Activated T-helper 1 cell treated with anti-CD3 and anti-CD28 coated beads, Interleukin-2, amount 50 U/mL, for 16 hours (primary cell): ENCODE data around the gene MT2A.
A peak's percentile ranks its signal among the peaks of the same experiment; 100 is the strongest.
"Not testable (repeated sequence)": the region's sequence is repeated elsewhere in the genome, so short reads cannot be mapped to it uniquely, and the experiment has no call there.

ENCODE experiments used
- DNase-seq, 2 donors: peaks; one replicate each; pipeline ENCODE4 v3.0.0-alpha.2; 2020; ENCODE audit warnings: low read depth in 1 of 2, low spot score in 1 of 2

Gene MT2A

DNA sequence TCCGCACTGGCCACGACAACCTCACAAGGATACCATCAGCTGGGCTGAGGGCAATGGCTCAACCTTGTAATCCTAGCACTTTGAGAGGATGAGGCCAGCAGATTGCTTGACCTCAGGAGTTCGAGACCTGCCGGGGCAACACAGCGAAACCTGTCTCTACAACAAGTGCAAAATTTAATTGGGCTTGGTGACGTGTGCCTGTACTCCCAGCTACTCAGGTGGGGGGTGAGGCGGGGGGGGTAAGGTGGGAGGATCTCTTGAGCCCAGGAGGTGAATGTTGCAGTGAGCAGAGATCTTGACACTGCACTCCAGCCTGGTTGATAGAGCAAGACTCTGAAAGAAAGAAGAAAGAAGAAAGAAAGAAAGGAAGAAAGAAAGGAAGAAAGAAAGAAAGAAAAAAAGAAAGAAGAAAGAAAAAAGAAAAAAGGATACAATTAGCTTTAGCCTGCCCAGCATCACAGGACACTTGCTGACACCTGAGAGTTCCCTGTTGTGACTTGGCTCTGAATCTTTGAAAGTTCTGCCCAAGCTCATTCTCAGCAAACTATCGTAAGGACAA is 12.0 kb downstream of the MT2A start:
- DNase-seq, result no peak

DNA sequence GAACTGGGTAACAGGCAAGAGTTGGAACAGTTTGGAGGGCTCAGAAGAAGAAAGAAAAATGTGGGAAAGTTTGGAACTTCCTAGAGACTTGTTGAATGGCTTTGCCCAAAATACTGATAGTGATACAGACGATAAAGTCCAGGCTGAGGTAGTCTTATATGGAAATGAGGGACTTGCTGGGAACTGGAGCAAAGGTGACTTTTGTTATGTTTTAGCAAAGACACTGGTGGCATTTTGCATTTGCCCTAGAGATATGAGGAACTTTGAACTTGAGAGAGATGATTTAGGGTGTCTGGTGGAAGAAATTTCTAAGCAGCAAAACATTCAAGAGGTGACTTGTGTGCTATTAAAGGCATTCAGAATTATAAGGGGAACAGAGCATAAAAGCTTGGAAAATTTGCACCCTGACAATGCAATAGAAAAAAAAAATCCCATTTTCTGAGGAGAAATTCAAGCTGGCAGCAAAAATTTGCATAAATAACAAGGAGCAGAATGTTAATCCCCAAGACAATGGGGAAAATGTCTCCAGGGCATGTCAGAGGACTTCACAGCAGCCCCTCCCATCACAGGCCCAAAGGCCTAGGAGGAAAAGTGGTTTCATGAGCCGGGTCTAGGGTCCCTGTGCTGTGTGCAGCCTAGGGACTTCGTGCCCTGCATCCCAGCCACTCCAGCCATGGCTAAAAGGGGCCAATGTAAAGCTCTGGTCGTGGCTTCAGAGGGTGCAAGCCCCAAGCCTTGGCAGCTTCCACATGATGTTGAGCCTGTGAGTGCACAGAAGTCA is 13.5 kb downstream of the MT2A start:
- not testable (repeated sequence) for DNase-seq

DNA sequence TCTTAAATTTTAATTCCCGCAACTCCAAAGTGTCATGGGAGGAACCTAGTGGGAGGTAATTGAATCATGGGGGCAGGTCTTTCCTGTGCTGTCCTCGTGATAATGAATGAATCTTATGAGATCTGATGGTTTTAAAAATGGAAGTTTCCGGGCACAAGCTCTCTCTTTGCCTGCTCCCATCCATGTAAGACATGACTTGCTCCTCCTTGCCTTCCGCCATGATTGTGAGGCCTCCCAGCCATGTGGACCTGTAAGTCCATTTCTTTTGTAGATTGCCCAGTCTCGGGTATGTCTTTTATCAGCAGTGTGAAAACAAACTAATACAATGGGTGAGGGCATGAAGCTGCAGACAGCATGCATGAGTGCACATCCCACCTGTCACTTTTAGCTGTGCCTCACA is 14.8 kb downstream of the MT2A start:
- DNase-seq, result not testable (repeated sequence)

DNA sequence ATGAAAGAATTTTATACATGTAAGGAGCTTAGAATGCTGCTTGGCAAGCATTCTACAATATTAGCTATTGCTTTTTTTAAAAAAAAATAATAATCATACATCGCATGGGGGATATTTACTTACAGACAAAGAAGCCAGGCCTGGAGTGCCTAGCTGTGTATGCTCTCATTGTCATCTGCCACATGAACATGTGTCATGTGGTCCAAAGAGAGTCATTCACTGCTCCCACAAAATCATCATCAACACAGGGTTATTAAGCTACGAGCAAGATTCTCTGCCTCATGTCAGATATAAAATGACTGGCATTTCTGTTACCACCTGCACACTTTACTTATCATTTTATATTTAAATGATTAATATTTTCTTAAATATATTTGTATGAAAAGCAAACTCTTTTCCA is 15.3 kb downstream of the MT2A start:
- no peak for DNase-seq

DNA sequence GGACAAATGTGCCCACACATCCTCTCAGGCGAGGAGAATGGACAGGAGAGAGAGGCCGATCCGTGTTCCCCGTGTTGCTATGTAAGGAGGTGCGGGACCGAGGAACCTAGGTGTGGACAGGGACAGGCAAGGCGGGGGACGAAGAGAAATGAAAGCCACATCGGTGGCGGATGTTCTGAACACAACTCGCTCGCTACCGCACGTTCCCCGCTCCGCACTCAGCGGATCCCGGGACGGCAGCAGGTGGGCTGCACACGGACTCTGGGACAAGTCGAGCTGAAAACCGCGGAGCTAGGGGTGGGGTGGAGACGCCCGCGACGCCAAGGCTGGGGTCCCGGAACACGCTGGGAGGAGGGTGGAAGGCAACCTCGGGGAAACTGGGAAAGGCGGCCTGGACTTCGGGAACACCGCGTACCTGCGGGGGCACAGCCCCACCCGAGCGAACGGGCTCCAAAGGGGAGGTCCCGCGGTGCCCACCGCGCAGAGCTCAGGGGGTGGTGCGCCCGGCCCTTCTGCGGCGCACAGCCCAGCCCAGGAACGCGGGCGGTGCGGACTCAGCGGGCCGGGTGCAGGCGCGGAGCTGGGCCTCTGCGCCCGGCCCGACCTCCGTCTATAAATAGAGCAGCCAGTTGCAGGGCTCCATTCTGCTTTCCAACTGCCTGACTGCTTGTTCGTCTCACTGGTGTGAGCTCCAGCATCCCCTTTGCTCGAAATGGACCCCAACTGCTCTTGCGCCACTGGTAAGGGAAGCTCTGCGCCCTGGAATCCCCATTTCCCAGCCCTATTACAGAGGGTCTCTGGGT is 17.0 kb downstream of the MT2A start, which contains the start of gene MT1E:
Gene MT1E, plus strand, starts transcription at position 642 of the 803 bp plus-strand sequence. Its CDS starts 71 bp downstream, at position 713.
- peak in 1 of 2 donors; percentile 16 for DNase-seq

DNA sequence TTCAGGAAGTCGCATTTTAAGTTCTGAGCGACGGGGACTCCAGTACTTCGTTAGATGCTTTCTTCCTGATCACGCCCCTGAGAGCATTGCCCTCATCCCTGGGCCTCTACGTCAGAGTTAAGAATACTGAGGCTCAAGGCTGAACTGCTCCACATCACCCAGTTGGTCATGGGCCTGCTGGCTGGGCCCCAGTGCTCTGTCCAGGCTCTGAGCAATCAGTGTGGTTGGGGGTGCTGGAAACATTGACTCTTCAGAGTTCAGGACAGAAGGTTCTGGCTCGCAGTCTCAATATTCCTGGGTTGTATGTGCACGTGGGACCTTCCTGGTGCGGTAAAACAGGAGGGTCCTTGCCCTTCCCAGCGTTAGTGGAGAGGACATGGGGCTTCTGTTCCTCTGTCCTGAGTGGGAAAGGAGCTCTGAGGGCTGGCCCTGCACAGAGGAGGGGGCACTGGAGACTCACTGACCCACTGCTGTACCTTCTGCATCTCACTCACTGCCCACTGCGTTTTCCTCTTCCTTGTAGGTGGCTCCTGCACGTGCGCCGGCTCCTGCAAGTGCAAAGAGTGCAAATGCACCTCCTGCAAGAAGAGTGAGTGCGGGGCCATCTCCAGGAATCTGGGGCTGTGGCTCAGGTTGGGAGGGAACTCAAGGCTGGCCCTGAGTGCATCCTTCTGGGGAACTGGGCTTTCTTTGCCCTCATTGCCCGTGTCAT is 17.7 kb downstream of the MT2A start:
- no peak for DNase-seq

DNA sequence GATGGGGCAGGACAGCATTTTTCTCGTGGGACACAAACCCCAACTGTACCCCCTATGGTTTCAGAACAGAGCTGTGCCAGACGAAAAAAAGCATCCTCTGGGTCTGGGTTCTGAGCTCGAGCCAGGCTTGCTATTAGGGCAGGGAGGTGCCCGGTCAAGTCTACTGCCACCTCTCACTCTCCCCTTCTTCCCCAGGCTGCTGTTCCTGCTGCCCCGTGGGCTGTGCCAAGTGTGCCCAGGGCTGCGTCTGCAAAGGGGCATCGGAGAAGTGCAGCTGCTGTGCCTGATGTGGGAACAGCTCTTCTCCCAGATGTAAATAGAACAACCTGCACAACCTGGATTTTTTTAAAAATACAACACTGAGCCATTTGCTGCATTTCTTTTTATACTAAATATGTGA is 18.3 kb downstream of the MT2A start:
- no peak for DNase-seq

DNA sequence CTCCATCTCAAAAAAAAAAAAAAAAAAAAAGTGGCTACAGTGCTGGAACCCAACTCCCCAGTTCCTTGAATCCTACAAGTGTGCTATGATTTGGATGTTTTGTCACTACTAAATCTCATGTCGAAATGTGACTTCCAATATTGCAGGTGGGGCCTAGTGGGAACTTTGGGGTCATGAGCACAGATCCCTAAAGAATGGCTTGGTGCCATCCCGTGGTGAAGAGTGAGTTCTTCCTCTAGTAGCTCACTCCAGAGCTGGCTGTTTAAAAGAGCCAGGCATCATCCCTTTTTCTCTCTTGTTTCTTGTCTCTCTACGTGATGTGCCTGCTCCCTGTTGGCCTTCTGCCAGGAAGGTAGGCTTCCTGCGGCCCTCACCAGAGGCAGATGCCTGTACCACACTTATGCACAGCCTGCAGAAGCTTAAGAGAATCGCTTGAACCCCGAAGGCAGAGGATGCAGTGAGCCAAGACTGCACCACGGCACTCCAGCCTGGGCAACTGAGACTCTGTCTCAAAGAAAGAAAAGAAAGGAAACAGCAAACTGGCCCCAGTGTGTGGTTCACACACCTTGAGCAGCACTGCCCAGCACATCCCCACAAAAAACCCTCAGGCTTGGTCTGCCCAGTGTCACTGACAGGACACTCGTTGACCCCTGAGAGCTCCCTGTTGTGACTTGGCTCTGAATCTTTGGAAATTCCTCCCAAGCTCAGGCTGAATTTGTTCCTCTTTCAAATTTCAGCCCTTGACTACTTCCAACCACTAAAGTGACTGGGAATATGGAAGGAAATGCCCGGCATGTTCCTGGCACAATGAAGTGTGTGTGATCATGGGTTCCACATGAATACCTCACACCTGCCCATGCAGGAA is 20.3 kb downstream of the MT2A start:
- DNase-seq, result no peak

DNA sequence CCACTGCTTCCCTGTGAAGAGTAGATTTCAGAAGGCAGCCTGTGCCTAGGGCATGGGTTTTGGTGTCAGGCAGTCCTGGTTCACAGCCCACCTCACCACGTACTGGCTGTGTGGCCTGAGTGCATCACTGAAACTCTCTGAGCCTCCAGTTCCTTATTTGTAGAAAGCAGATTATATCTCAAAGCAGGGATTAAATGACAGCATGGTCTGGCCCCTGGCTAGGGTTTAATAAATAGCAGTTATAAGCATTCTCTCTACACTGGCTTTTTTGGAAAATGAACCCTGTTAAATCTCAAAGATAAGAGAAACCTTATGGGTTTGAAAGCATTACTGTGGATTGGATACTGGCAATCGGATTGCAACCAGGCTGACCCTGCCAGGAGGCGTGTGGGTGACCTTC is 21.1 kb downstream of the MT2A start:
- DNase-seq, result no peak

DNA sequence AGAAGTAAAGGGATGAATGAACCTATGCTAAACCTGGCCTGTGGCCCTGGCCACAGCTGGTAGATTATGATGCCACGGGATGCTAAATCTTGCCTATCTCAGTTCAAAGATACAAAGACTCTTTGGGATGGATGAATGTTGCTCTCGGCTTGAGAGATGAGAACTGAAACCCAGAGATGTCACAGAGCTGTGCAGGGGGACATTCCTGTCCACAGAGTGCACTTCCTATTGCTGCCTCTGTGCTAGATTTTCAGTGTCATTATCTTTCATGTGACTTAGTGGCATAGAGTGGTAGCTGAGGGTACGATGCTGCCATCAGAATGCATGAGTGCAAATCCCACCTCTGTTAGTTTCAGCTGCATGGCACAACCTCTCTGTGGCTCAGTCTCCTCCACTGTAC is 21.8 kb downstream of the MT2A start:
- no peak for DNase-seq

DNA sequence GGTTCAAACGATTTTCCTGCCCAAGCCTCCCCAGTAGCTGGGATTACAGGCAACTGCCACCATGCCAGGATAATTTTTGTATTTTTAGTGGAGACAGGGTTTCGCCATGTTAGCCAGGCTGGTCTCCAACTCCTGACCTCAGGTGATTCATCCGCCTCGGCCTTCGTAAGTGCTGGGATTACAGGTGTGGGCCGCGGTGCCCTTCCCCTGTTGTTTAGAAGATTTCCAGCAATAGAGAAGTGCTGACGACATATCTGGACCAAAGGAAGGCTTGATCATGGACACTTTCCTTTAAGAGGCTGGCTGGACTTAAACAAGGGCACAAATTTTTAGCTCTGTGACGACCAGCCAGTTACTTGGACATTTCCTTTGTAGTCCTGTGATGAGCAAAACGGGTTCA is 22.8 kb downstream of the MT2A start:
- DNase-seq, result no peak

DNA sequence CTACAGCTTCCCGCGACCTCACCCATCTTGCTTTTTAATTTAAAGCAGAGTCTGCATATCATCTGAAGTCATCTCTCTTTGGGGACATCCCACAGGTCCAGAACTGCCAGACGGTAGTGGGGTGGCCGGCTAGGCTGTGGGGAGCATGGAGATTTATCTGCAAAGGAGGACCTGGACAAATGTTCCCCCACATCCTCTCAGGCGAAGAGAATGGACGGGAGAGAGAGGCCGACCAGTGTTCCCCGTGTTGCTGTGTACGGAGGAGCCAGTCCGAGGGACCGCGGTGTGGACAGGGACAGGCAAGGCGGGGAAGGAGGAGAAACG is 23.4 kb downstream of the MT2A start:
- DNase-seq, result no peak

DNA sequence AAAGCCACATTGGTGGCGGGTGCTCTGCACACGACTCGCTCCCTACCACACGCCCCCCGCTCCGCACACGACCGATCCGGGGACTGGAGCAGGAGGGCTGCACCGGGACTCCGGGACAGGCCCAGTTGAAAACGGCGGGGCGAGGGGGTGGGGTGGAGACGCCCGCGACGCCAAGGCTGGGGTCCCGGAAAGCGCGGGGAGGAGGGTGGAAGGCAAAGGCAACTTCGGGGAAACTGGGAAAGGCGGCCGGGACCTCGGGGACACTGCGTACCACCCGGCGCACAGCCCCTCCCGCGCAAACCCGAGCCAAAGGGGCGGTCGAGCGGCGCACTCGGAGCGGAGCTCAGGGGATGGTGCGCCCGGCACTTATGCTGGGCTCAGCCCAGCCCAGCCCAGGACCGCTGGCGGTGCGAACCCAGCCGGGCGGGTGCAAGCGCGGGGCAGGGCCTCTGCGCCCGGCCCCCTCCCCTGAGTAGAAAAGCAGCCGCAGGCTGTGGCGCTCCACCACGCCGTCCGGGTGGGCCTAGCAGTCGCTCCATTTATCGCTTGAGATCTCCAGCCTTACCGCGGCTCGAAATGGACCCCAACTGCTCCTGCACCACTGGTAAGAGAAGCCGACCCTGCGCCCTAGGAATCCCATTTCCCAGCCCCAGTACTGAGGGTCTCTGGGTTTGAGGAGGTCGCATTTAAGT is 23.9 kb downstream of the MT2A start, which contains the start of gene MT1M:
Gene MT1M, plus strand, starts transcription at position 504 of the 692 bp plus-strand sequence. Its CDS starts 73 bp downstream, at position 577.
- DNase-seq, result no peak

DNA sequence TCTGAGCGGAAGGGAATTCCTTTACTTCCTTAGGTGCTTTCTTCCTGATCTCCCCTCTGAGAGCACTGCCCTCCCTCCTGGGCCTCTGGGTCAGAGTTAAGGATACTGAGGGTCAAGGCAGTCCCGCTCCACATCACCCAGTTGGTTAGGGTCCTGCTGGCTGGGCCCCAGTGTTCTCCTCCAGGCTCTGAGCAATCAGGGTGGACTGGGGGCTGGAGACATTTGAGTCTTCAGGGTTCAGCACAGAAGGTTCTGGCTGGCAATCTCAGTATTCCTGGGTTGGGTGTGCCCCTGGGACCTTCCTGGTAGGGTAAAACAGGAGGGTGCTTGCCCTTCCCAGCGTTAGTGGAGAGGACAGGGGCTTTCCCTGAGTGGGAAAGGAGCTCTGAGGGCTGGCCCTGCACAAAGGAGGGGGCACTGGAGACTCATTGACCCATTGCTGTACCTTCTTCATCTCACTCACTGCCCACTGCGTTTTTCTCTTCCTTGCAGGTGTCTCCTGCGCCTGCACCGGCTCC is 24.5 kb downstream of the MT2A start:
- DNase-seq, result no peak

DNA sequence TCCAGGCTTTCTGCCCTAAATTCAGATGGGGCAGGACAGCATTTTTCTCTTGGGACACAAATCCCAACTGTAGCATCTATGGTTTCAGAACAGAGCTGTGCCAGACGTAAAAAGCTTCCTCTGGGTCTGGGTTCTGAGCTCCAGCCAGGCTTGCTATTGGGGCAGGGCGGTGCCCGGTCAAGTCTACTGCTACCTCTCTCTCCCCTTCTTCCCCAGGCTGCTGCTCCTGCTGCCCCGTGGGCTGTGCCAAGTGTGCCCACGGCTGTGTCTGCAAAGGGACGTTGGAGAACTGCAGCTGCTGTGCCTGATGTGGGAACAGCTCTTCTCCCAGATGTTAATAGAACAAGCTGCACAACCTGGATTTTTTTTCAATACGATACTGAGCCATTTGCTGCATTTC is 25.2 kb downstream of the MT2A start:
- DNase-seq, result no peak

DNA sequence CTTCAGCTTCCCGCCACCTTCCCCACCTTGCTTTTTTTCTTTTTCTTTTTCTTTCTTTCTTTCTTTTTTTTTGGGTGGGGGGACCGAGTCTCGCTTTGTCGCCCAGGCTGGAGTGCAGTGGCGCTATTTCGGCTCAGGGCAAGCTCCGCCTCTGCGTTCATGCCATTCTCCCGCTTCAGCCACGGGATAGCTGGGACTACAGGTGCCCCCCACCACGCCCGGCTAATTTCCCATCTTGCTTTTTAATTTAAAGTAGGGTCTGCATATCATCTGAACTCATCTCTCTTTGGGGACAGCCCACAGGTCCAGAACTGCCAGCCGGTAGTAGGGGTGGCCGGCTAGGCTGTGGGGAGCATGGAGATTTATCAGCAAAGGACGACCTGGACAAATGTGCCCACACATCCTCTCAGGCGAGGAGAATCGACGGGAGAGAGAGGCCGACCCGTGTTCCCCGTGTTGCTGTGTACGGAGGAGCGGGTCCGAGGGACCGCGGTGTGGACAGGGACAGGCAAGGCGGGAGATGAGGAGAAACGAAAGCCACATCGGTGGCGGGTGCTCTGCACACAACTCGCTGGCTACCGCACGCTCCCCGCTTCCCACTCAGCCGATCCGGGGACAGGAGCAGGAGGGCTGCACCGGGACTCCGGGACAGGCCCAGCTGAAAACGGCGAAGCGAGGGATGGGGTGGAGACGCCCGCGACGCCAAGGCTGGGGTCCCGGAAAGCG is 26.5 kb downstream of the MT2A start:
- no peak for DNase-seq

DNA sequence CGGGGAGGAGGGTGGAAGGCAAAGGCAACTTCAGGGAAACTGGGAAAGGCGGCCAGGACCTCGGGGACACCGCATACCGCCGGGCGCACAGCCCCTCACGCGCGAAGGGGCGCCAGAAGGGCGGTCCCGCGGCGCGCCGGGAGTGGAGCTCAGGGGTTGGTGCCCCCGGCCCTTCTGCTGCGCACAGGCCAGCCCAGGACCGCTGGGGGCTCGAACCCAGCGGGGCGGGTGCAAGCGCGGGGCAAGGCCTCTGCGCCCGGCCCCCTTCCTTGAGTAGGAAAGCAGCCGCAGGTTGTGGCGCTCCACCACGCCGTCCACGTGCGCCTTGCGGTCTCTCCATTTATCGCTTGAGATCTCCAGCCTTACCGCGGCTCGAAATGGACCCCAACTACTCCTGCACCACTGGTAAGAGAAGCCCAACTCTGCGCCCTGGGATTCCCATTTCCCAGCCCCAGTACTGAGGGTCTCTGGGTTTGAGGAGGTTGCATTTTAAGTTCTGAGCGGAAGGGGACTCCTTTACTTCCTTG is 27.1 kb downstream of the MT2A start:
- no peak for DNase-seq

DNA sequence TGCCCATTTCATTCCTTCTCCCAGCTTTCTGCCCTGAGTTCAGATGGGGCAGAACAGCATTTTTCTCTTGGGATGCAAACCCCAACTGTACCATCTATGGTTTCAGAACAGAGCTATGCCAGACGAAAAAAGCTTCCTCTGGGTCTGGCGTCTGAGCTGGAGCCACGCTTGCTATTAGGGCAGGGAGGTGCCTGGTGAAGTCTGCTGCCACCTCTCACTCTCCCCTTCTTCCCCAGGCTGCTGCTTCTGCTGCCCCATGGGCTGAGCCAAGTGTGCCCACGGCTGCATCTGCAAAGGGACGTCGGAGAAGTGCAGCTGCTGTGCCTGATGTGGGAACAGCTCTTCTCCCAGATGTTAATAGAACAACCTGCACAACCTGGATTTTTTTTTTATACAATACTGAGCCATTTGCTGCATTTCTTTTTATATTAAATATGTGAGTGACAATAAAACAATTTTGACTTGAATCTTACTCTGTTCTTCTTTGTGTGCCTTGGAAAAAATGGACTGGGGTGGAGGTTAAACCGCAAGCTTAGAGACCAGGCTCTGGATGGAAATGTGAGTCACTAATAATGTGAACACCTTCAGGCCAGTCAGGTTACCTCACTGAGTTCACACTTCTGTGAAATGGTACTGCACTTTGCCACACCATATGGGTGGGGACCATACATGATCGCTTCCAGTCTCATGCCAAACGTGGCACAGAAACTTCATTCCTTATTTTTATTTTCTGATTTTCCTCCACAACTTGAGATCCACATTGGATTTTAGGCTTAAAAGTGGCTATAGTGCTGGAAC is 28.4 kb downstream of the MT2A start:
- no peak for DNase-seq
